Adipocyte (in vitro differentiated cells): Measurements from ENCODE around the gene MTM1.

ENCODE experiments used
- DNase-seq: peaks from one replicate; pipeline ENCODE4 v3.0.0-alpha.2; 2015; ENCODE audit warnings: low read depth
- H3K27me3 ChIP-seq: replicated peaks from 2 replicates; pipeline ENCODE4 v1.7.0; 2013; ENCODE audit warnings: mild to moderate bottlenecking, low read length, moderate library complexity; ENCODE audit not compliant: control insufficient read depth, insufficient read depth
- H3K36me3 ChIP-seq: 2 replicates; pipeline ENCODE4 v1.7.0; 2013; ENCODE audit warnings: low read length, mild to moderate bottlenecking, moderate library complexity; ENCODE audit not compliant: control insufficient read depth, insufficient read depth, severe bottlenecking
- H3K4me1 ChIP-seq: 2 replicates; pipeline ENCODE4 v1.7.0; 2013; ENCODE audit warnings: mild to moderate bottlenecking, low read length, moderate library complexity; ENCODE audit not compliant: control insufficient read depth, insufficient read depth
- H3K4me3 ChIP-seq: 2 replicates; pipeline ENCODE4 v1.7.0; 2013; ENCODE audit warnings: mild to moderate bottlenecking, low read length, moderate library complexity
- H3K9ac ChIP-seq: 2 replicates; pipeline ENCODE4 v1.7.0; 2013; ENCODE audit warnings: mild to moderate bottlenecking, low read length, moderate library complexity
- H3K9me3 ChIP-seq: 2 replicates; pipeline ENCODE4 v1.7.0; 2013; ENCODE audit warnings: mild to moderate bottlenecking, low read length, moderate library complexity; ENCODE audit not compliant: control insufficient read depth

Gene MTM1

GRCh38 chrX:150696866-150697265 lies 128.4 kb downstream of the MTM1 start:
- no peak overlapping the region for H3K9ac ChIP-seq
- no peaks in the 10 kb centered on the region for H3K36me3 ChIP-seq
- peaks cover 5% of the 10 kb centered on the region for H3K27me3 ChIP-seq
- no peak for DNase-seq
- peaks cover 7% of the 10 kb centered on the region for H3K9me3 ChIP-seq
- H3K4me1 ChIP-seq = peaks cover 5% of the 10 kb centered on the region
- no peak overlapping the region for H3K4me3 ChIP-seq

- H3K4me3 ChIP-seq = no peak overlapping the region
- no peaks in the 10 kb centered on the region for H3K36me3 ChIP-seq
- peaks cover 5% of the 10 kb centered on the region for H3K4me1 ChIP-seq
- H3K27me3 ChIP-seq = peaks cover 5% of the 10 kb centered on the region
- no peaks in the 10 kb centered on the region for H3K9me3 ChIP-seq
- H3K9ac ChIP-seq = no peak overlapping the region
- no peak for DNase-seq
Observed at GRCh38 chrX:150697641-150698040, 129.2 kb downstream of the MTM1 start.

GRCh38 chrX:150698981-150699380 lies 130.6 kb downstream of the MTM1 start:
- no peak overlapping the region for H3K4me3 ChIP-seq
- H3K36me3 ChIP-seq = no peaks in the 10 kb centered on the region
- DNase-seq = no peak
- H3K4me1 ChIP-seq = peaks cover 5% of the 10 kb centered on the region
- H3K27me3 ChIP-seq = peaks cover 5% of the 10 kb centered on the region
- H3K9ac ChIP-seq = no peak overlapping the region
- no peaks in the 10 kb centered on the region for H3K9me3 ChIP-seq

- Histone ChIP-seq H3K36me3 (no peaks in the 10 kb centered on the region), H3K4me3 (no peak overlapping the region), H3K27me3 (peaks cover 5% of the 10 kb centered on the region), H3K9ac (no peak overlapping the region), H3K4me1 (no peaks in the 10 kb centered on the region), H3K9me3 (peaks cover 1% of the 10 kb centered on the region)
- no peak for DNase-seq
Observed at GRCh38 chrX:150700107-150700506, 131.7 kb downstream of the MTM1 start.

GRCh38 chrX:150701377-150701776 lies 133.0 kb downstream of the MTM1 start:
- Histone ChIP-seq H3K4me1 (no peaks in the 10 kb centered on the region), H3K9ac (no peak overlapping the region), H3K36me3 (no peaks in the 10 kb centered on the region), H3K9me3 (peaks cover 12% of the 10 kb centered on the region), H3K27me3 (peaks cover 5% of the 10 kb centered on the region), H3K4me3 (no peak overlapping the region)
- no peak for DNase-seq

- Histone ChIP-seq H3K36me3 (no peaks in the 10 kb centered on the region), H3K27me3 (peaks cover 5% of the 10 kb centered on the region), H3K9ac (no peak overlapping the region), H3K9me3 (peaks cover 12% of the 10 kb centered on the region), H3K4me1 (no peaks in the 10 kb centered on the region), H3K4me3 (no peak overlapping the region)
- no peak for DNase-seq
Observed at GRCh38 chrX:150702966-150703694, 134.7 kb downstream of the MTM1 start.

GRCh38 chrX:150703695-150703974 lies 135.2 kb downstream of the MTM1 start:
- no peak for DNase-seq
- peaks cover 12% of the 10 kb centered on the region for H3K9me3 ChIP-seq
- H3K27me3 ChIP-seq = peaks cover 7% of the 10 kb centered on the region
- H3K36me3 ChIP-seq = no peaks in the 10 kb centered on the region
- no peak overlapping the region for H3K9ac ChIP-seq
- no peak overlapping the region for H3K4me3 ChIP-seq
- H3K4me1 ChIP-seq = no peaks in the 10 kb centered on the region

- peak; percentile 70 for DNase-seq
- Histone ChIP-seq H3K4me3 (no peak overlapping the region), H3K4me1 (no peaks in the 10 kb centered on the region), H3K9me3 (peaks cover 12% of the 10 kb centered on the region), H3K9ac (no peak overlapping the region), H3K27me3 (peaks cover 10% of the 10 kb centered on the region), H3K36me3 (no peaks in the 10 kb centered on the region)
Observed at GRCh38 chrX:150704030-150704613, 135.7 kb downstream of the MTM1 start.

- no peak overlapping the region for H3K9ac ChIP-seq
- peaks cover 3% of the 10 kb centered on the region for H3K4me1 ChIP-seq
- H3K4me3 ChIP-seq = no peak overlapping the region
- no peak for DNase-seq
- no peaks in the 10 kb centered on the region for H3K9me3 ChIP-seq
- peaks cover 16% of the 10 kb centered on the region for H3K27me3 ChIP-seq
- no peaks in the 10 kb centered on the region for H3K36me3 ChIP-seq
Observed at GRCh38 chrX:150712619-150713018, 144.2 kb downstream of the MTM1 start.

- Histone ChIP-seq H3K27me3 (peaks cover 16% of the 10 kb centered on the region), H3K4me3 (no peak overlapping the region), H3K36me3 (no peaks in the 10 kb centered on the region), H3K9me3 (no peaks in the 10 kb centered on the region), H3K4me1 (peaks cover 3% of the 10 kb centered on the region), H3K9ac (no peak overlapping the region)
- no peak for DNase-seq
Observed at GRCh38 chrX:150715184-150715583, 146.8 kb downstream of the MTM1 start.

- Histone ChIP-seq H3K4me3 (no peak overlapping the region), H3K4me1 (peaks cover 3% of the 10 kb centered on the region), H3K9me3 (peaks cover 7% of the 10 kb centered on the region), H3K27me3 (peaks cover 15% of the 10 kb centered on the region), H3K36me3 (no peaks in the 10 kb centered on the region), H3K9ac (no peak overlapping the region)
- DNase-seq = no peak
Observed at GRCh38 chrX:150719621-150720020, 151.2 kb downstream of the MTM1 start.
